Activated B cell treated with CpG ODN at 0.5 μM for 24 hours (primary cell): ENCODE data around the gene TNNT1. TPM values are rescaled to one million over a fixed set of nuclear protein-coding genes. Genes with fewer than 3 reads are reported as not detected.
A peak's percentile ranks its signal among the peaks of the same experiment; 100 is the strongest.

Experiments used
- ATAC-seq: fragments of 200-7000 bp; cut with Tn5 transposase; one replicate; pipeline ENCODE4 v1.10.0; 2021; ENCODE audit warnings: low read depth, mild to moderate bottlenecking, moderate library complexity
- CTCF ChIA-PET: fragments of 350-600 bp; sonication (Branson Sonifier 250); formaldehyde crosslinking; loops from one replicate; lab custom pipeline; 2021; ENCODE audit warnings: antibody characterized with exemption; lab: Charles Lee
- POLR2A ChIA-PET: fragments of 350-600 bp; sonication (Branson Sonifier 250); formaldehyde crosslinking; loops from one replicate; lab custom pipeline; 2021; ENCODE audit warnings: antibody characterized with exemption; lab: Charles Lee
- DNase-seq: peaks from one replicate; pipeline ENCODE4 v3.0.0; 2022
- H3K27ac Mint-ChIP-seq: one replicate; pipeline ENCODE4 v1.8.0; 2020; ENCODE audit warnings: mixed read lengths
- H3K27me3 Mint-ChIP-seq: one replicate; pipeline ENCODE4 v1.8.0; 2021; ENCODE audit warnings: mixed read lengths
- H3K36me3 Mint-ChIP-seq: one replicate; pipeline ENCODE4 v1.8.0; 2021; ENCODE audit warnings: low read depth, mixed read lengths
- H3K4me1 Mint-ChIP-seq: one replicate; pipeline ENCODE4 v1.8.0; 2021; ENCODE audit warnings: mixed read lengths
- H3K4me3 Mint-ChIP-seq: one replicate; pipeline ENCODE4 v1.8.0; 2020; ENCODE audit warnings: mild to moderate bottlenecking, mixed read lengths
- H3K9me3 Mint-ChIP-seq: one replicate; pipeline ENCODE4 v1.8.0; 2020; ENCODE audit warnings: mixed read lengths
- CTCF ChIP-seq: fragments of 200-600 bp; IDR thresholded peaks from one replicate; pipeline ENCODE4 v1.8.0; 2022; ENCODE audit warnings: antibody characterized with exemption, mild to moderate bottlenecking
- intact Hi-C: fragments of 100-400 bp; cut with micrococcal nuclease; formaldehyde crosslinking; loops from one replicate; pipeline ENCODE4 v1.15.1; 2024
- total RNA-seq: library from RNA; stranded (reverse); gene quantifications from 2 replicates; pipeline ENCODE4 v1.2.3, GENCODE V29; 2022

TNNT1 gene
- total RNA-seq, 1 donor from 2014 or later, result not detected

- no peak for TF ChIP-seq CTCF
- ChIA-PET CTCF (interaction anchor here (1.0 to 1.7 kb wide), 3 partner anchors 23 to 386 kb away, joined by 3 to 6 read pairs (median 3); no protein-coding TSS in a partner anchor), POLR2A (interaction anchor here (0.5 to 2.5 kb wide), 12 partner anchors 14 to 741 kb away, joined by 3 to 16 read pairs (median 4); partner anchors contain the start of genes FIZ1, KMT5C, RDH13 and UBE2S)
- Mint-ChIP-seq H3K27me3 (no peaks in the 10 kb centered on the region), H3K27ac (peak overlapping the region; percentile 83), H3K36me3 (peaks cover 17% of the 10 kb centered on the region), H3K4me1 (peaks cover 55% of the 10 kb centered on the region), H3K4me3 (peak overlapping the region; percentile 97), H3K9me3 (no peaks in the 10 kb centered on the region)
- DNase-seq (peak; percentile 96), ATAC-seq (peak; percentile 93)
- intact Hi-C loops, result loop anchor here (1.0 kb wide), 7 partner anchors 55 to 1003 kb away; partner anchors contain the start of genes LENG8, PPP6R1, PRPF31 and RDH13
These were observed 31.2 kb downstream of the TNNT1 start for GRCh38 chr19:55117663-55118391.

- intact Hi-C loops, result loop anchor here (1.0 kb wide), 8 partner anchors 36 to 1002 kb away; partner anchors contain the start of genes LENG8, PPP6R1, PRPF31 and RDH13
- ATAC-seq (peak; percentile 9), DNase-seq (peak; percentile 32)
- H3K9me3 Mint-ChIP-seq, result no peaks in the 10 kb centered on the region
- CTCF ChIA-PET, result interaction anchor here (1.7 kb wide), 1 partner anchor 24 kb away, joined by 6 read pairs; no protein-coding TSS in a partner anchor
- no peaks in the 10 kb centered on the region for H3K27me3 Mint-ChIP-seq
- TF ChIP-seq CTCF, result no peak
- POLR2A ChIA-PET, result interaction anchor here (1.1 to 2.5 kb wide), 11 partner anchors 24 to 537 kb away, joined by 3 to 16 read pairs (median 6); partner anchors contain the start of genes FIZ1, RDH13, UBE2S and ZNF524
- peaks cover 17% of the 10 kb centered on the region for H3K36me3 Mint-ChIP-seq
- peak within 1 kb of the TSS; percentile 87 for H3K27ac Mint-ChIP-seq
- H3K4me1 Mint-ChIP-seq, result peaks cover 57% of the 10 kb centered on the region
- H3K4me3 Mint-ChIP-seq, result peak within 1 kb of the TSS; percentile 97
These were observed 31.9 kb downstream of the TNNT1 start, which contains the start of gene PPP1R12C for GRCh38 chr19:55116859-55117662. TSS of gene PPP1R12C (minus strand) at chr19:55117637. CDS start at chr19:55117543, 94 bp downstream.

GRCh38 chr19:55116232-55116858 lies 32.7 kb downstream of the TNNT1 start:
- TF ChIP-seq CTCF, result no peak
- H3K36me3 Mint-ChIP-seq, result peaks cover 22% of the 10 kb centered on the region
- intact Hi-C loops, result loop anchor here (1.0 kb wide), 1 partner anchor 35 kb away; no protein-coding TSS in a partner anchor
- H3K27ac Mint-ChIP-seq, result peak overlapping the region; percentile 87
- peak; percentile 40 for DNase-seq
- ChIA-PET POLR2A (interaction anchor here (1.1 to 2.5 kb wide), 6 partner anchors 28 to 483 kb away, joined by 3 to 13 read pairs (median 6); partner anchors contain the start of genes FIZ1, ZNF524 and ZNF628), CTCF (interaction anchor here (0.7 kb wide), 1 partner anchor 28 kb away, joined by 3 read pairs; no protein-coding TSS in a partner anchor)
- H3K4me3 Mint-ChIP-seq, result peak overlapping the region; percentile 93
- no peaks in the 10 kb centered on the region for H3K9me3 Mint-ChIP-seq
- H3K4me1 Mint-ChIP-seq, result peaks cover 55% of the 10 kb centered on the region
- H3K27me3 Mint-ChIP-seq, result no peaks in the 10 kb centered on the region
- peak; percentile 13 for ATAC-seq

- POLR2A ChIA-PET, result interaction anchor here (2.3 kb wide), 1 partner anchor 29 kb away, joined by 6 read pairs; no protein-coding TSS in a partner anchor
- intact Hi-C loops, result loop anchor here (1.0 kb wide), 1 partner anchor 34 kb away; no protein-coding TSS in a partner anchor
- DNase-seq (no peak), ATAC-seq (no peak)
- no peak for TF ChIP-seq CTCF
- peak overlapping the region; percentile 87 for H3K27ac Mint-ChIP-seq
- H3K36me3 Mint-ChIP-seq, result peaks cover 27% of the 10 kb centered on the region
- CTCF ChIA-PET, result no interaction called here
- H3K4me1 Mint-ChIP-seq, result peaks cover 52% of the 10 kb centered on the region
- H3K27me3 Mint-ChIP-seq, result no peaks in the 10 kb centered on the region
- H3K4me3 Mint-ChIP-seq, result peak overlapping the region; percentile 93
- H3K9me3 Mint-ChIP-seq, result no peaks in the 10 kb centered on the region
These were observed 33.5 kb downstream of the TNNT1 start for GRCh38 chr19:55115446-55116065.
